Embryonic facial prominence (tissue), 1 donor: ENCODE data around the gene EFNB2.

Experiments
- DNase-seq: peaks from one replicate; pipeline ENCODE4 v3.0.0-alpha.2; 2016; ENCODE audit errors: extremely low spot score

Gene EFNB2

GRCh38 chr13:106484084-106484483, 51.4 kb downstream of the EFNB2 start:
- DNase-seq = no peak

- DNase-seq = no peak
Measured at GRCh38 chr13:106481919-106482318, 53.5 kb downstream of the EFNB2 start.

- no peak for DNase-seq
Measured at GRCh38 chr13:106480351-106480910, 55.0 kb downstream of the EFNB2 start.

GRCh38 chr13:106479929-106480328, 55.5 kb downstream of the EFNB2 start:
- no peak for DNase-seq

- DNase-seq = no peak
Measured at GRCh38 chr13:106478116-106478515, 57.3 kb downstream of the EFNB2 start.

- no peak for DNase-seq
Measured at GRCh38 chr13:106477303-106477702, 58.2 kb downstream of the EFNB2 start.

- DNase-seq = no peak
Measured at GRCh38 chr13:106475852-106476251, 59.6 kb downstream of the EFNB2 start.

GRCh38 chr13:106474912-106475311, 60.5 kb downstream of the EFNB2 start:
- DNase-seq = no peak

- DNase-seq = no peak
Measured at GRCh38 chr13:106473154-106473553, 62.3 kb downstream of the EFNB2 start.

GRCh38 chr13:106472621-106473020, 62.8 kb downstream of the EFNB2 start:
- no peak for DNase-seq

GRCh38 chr13:106471957-106472543, 63.4 kb downstream of the EFNB2 start:
- no peak for DNase-seq

- DNase-seq = no peak
Measured at GRCh38 chr13:106470576-106470975, 64.9 kb downstream of the EFNB2 start.

- no peak for DNase-seq
Measured at GRCh38 chr13:106468744-106469590, 66.5 kb downstream of the EFNB2 start.

- DNase-seq = no peak
Measured at GRCh38 chr13:106468207-106468606, 67.3 kb downstream of the EFNB2 start.

GRCh38 chr13:106467427-106468122, 67.9 kb downstream of the EFNB2 start:
- DNase-seq = no peak

- DNase-seq = no peak
Measured at GRCh38 chr13:106466691-106467426, 68.6 kb downstream of the EFNB2 start.

- no peak for DNase-seq
Measured at GRCh38 chr13:106464076-106464475, 71.4 kb downstream of the EFNB2 start.

- no peak for DNase-seq
Measured at GRCh38 chr13:106462710-106463109, 72.8 kb downstream of the EFNB2 start.

- no peak for DNase-seq
Measured at GRCh38 chr13:106455777-106456176, 79.7 kb downstream of the EFNB2 start.

- no peak for DNase-seq
Measured at GRCh38 chr13:106455190-106455589, 80.3 kb downstream of the EFNB2 start.

- no peak for DNase-seq
Measured at GRCh38 chr13:106453101-106453500, 82.4 kb downstream of the EFNB2 start.

- DNase-seq = no peak
Measured at GRCh38 chr13:106450991-106451390, 84.5 kb downstream of the EFNB2 start.
